ENCODE measurements around the gene KLHL3. TPM values are rescaled to one million over a fixed set of nuclear protein-coding genes. Genes with fewer than 3 reads are reported as not detected.

Gene KLHL3
- total RNA-seq, 2 donors from 2014 or later: 24.6 to 38.2 TPM

DNA sequence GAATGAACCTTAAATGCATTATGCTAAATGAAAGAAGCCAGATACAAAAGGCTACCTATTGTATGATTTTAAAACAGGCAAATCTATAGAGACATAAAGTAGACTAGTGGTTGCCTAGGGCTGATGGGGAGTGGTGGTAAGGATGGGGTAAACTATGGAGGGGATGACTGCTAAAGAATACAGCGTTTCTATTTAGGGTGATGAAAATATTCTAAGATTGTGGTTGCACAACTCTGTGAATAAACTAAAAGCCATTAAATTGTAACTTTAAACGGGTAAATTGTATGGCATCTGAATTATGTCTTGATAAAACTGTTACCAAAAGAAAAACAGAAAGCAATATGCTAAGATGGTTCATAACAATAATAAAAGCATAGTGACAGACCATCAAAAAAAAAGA is 21.4 kb downstream of the KLHL3 start:
- H3K4me3 ChIP-seq: no peak overlapping the region
- peaks cover 0 to 6% of the 10 kb centered on the region in 2 donors for H3K4me1 ChIP-seq
- no peaks in the 10 kb centered on the region for H3K27me3 ChIP-seq
- H3K9me3 ChIP-seq: peaks cover 0 to 5% of the 10 kb centered on the region in 2 donors
- no peak overlapping the region for H3K27ac ChIP-seq
- TF ChIP-seq, protein P1, sequence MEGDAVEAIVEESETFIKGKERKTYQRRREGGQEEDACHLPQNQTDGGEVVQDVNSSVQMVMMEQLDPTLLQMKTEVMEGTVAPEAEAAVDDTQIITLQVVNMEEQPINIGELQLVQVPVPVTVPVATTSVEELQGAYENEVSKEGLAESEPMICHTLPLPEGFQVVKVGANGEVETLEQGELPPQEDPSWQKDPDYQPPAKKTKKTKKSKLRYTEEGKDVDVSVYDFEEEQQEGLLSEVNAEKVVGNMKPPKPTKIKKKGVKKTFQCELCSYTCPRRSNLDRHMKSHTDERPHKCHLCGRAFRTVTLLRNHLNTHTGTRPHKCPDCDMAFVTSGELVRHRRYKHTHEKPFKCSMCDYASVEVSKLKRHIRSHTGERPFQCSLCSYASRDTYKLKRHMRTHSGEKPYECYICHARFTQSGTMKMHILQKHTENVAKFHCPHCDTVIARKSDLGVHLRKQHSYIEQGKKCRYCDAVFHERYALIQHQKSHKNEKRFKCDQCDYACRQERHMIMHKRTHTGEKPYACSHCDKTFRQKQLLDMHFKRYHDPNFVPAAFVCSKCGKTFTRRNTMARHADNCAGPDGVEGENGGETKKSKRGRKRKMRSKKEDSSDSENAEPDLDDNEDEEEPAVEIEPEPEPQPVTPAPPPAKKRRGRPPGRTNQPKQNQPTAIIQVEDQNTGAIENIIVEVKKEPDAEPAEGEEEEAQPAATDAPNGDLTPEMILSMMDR (IDR thresholded peaks at IDR 0.05): no peak
- peaks cover 9% of the 10 kb centered on the region for H3K36me3 ChIP-seq
- DNase-seq (ENCODE audit: low spot score): no peak

DNA sequence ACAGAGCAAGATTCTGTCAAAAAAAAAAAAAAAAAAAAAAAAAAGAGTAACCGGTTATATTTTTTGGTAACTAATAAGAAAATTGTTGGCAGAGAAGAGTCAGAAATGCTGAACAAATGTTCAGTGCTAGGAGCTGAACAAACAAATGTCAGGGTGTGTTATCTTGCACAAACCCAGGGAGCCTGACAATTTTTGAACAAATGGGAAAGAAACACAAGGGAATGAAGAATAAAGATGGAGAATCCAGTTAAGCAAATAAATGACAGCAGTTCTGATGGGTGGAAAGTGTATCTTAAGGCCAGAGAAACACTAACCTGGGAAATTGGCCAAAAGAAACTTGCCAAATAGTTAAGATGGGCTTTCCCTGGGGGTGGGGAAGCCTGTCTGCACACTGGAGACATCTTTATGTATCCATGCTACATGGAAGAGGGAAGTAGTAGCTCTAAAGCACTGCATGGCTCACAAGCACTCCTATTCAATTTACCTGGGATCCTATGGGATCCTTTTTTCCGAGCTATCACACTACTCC is 23.7 kb downstream of the KLHL3 start:
- no peak for DNase-seq (ENCODE audit: low spot score)
- peaks cover 0 to 5% of the 10 kb centered on the region in 2 donors for H3K9me3 ChIP-seq
- TF ChIP-seq, protein P1 (IDR thresholded peaks at IDR 0.05): no peak
- no peaks in the 10 kb centered on the region for H3K27me3 ChIP-seq
- peaks cover 0 to 9% of the 10 kb centered on the region in 2 donors for H3K4me1 ChIP-seq
- H3K27ac ChIP-seq: no peak overlapping the region
- no peak overlapping the region for H3K4me3 ChIP-seq
- H3K36me3 ChIP-seq: peaks cover 13% of the 10 kb centered on the region

DNA sequence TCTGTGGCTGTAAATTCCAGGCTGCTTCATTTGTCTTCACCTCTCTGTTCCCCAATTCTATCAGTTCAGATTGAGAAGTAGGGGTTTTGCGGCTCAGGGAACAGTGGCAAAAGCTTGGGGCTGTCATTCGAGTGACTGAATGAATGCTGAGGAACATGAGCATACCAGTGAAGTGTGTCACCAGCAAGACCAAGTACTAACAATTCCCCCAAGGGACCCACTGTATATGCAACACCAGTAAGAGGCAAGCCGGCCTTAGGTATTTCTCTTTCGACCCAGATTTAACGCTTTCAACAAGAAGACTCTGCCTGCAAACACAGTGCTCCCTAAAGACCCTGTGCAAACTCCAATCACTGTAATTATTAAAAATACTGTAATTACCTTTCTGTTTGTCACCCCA is 25.8 kb downstream of the KLHL3 start:
- H3K36me3 ChIP-seq: peaks cover 13% of the 10 kb centered on the region
- DNase-seq (ENCODE audit: low spot score): no peak
- TF ChIP-seq, protein P1 (IDR thresholded peaks at IDR 0.05): no peak
- peaks cover 0 to 5% of the 10 kb centered on the region in 2 donors for H3K9me3 ChIP-seq
- H3K4me3 ChIP-seq: no peak overlapping the region
- H3K4me1 ChIP-seq: peaks cover 0 to 9% of the 10 kb centered on the region in 2 donors
- H3K27ac ChIP-seq: no peak overlapping the region
- no peaks in the 10 kb centered on the region for H3K27me3 ChIP-seq

DNA sequence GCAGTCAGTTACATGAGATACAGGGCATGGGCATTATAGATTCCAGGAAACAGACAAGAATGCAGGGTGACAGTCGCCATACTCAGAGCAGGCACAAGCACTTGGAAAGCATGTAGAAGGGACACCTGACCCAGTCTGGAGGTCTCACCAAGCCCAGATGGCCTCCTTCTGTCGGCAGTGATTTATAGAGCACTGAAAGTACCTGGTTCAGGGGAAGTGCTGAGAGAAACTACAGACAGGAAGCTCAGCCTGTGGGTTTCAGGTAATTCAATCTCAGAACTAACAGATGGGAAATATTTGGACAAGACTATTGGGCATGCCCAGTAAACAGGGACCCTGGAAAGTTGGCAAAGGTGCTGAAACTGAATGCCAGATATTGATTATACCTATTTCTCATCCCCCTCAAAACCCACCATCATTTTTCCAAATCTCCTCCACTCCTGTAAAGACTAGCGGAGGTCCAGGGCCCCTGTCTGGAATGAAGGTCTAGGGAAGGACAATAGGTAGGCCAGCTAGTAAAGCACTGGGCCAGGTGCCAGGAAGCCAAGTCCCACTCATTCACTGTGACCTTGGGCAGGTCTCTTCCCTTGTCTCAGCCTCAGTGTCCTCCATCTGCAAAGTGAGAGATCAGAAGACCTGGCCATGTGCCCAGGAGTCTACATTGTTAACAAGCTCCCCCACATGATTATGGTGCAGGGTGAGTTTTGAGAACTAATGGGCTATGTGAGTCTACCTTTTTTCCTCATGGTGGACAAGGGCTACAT is 26.9 kb downstream of the KLHL3 start:
- Histone ChIP-seq H3K9me3 (peaks cover 0 to 5% of the 10 kb centered on the region in 2 donors), H3K4me1 (peaks cover 0 to 9% of the 10 kb centered on the region in 2 donors), H3K4me3 (no peak overlapping the region), H3K36me3 (peaks cover 9% of the 10 kb centered on the region), H3K27me3 (no peaks in the 10 kb centered on the region), H3K27ac (no peak overlapping the region)
- DNase-seq (ENCODE audit: low spot score): no peak
- TF ChIP-seq, protein P1 (IDR thresholded peaks at IDR 0.05): no peak

DNA sequence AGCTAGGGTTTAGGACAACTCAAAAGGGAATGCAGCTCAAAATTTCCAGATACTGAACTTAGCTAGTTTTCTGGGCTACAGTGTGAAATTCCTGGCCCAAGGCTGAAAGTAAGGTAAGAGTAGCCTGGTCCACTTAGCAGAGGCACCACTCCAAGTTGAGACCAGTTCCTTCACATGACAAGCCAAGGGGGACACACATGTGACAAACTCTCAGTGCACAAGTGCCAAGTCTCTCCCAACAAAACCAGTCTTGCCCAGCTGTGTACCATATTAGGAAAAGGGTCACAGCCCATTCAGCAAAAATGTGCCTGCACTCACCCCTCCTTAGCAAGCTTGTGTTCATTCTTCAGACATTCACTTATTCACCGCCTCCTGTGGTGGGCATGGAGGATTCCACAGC is 27.8 kb downstream of the KLHL3 start:
- Histone ChIP-seq H3K27ac (no peak overlapping the region), H3K4me3 (no peak overlapping the region), H3K4me1 (peaks cover 0 to 9% of the 10 kb centered on the region in 2 donors), H3K27me3 (no peaks in the 10 kb centered on the region), H3K36me3 (peaks cover 8% of the 10 kb centered on the region), H3K9me3 (peaks cover 0 to under 1% of the 10 kb centered on the region in 2 donors)
- no peak for DNase-seq (ENCODE audit: low spot score)
- TF ChIP-seq, protein P1 (IDR thresholded peaks at IDR 0.05): no peak
